AG04449 (cell line): ENCODE data around the gene PARVG.

ENCODE experiments used
- CTCF ChIA-PET: fragments of 350-600 bp; formaldehyde crosslinking; extraction: SDS; loops from one replicate; lab custom pipeline; 2021; ENCODE audit warnings: antibody characterized with exemption; lab: Yijun Ruan, JAX
- POLR2A ChIA-PET: fragments of 400-600, 350-600 bp; formaldehyde crosslinking; extraction: SDS; loops from one replicate; lab custom pipeline; 2020; ENCODE audit warnings: antibody characterized with exemption, inconsistent platforms; lab: Yijun Ruan, JAX
- DNase-seq: peaks from one replicate; pipeline ENCODE4 v3.0.0-alpha.2; 2010; ENCODE audit warnings: low read depth, low spot score
- H3K4me3 ChIP-seq: 2 replicates; pipeline ENCODE4 v1.5.1; 2011; ENCODE audit warnings: low read depth, mild to moderate bottlenecking, control low read depth, low read length
- CTCF ChIP-seq: IDR thresholded peaks from one replicate; pipeline ENCODE4 v1.5.1; 2011; ENCODE audit warnings: mild to moderate bottlenecking, moderate library complexity, low read length, control low read depth, inconsistent platforms; ENCODE audit not compliant: insufficient read depth; ENCODE audit errors: missing control alignments

The PARVG gene

GRCh38 chr22:44256556-44257485, 76.1 kb downstream of the PARVG start:
- ChIA-PET CTCF (no interaction called here), POLR2A (no interaction called here)
- no peak for DNase-seq
- H3K4me3 ChIP-seq: no peak overlapping the region
- no peak for TF ChIP-seq CTCF
